ENCODE data around the gene VASH2. TPM values are rescaled to one million over a fixed set of nuclear protein-coding genes. Genes with fewer than 3 reads are reported as not detected.
"Not testable (repeated sequence)": the region's sequence is repeated elsewhere in the genome, so short reads cannot be mapped to it uniquely, and the experiment has no call there.

VASH2 gene
- not detected in 2 replicates for total RNA-seq (2014; rRNA removed; shearing (Covaris generic))
- 0.06 and 0.19 TPM in 2 replicates for polyA plus RNA-seq (2016; fragmentation: Nextera tagmentation; extraction: Ambion mirVana)

DNA sequence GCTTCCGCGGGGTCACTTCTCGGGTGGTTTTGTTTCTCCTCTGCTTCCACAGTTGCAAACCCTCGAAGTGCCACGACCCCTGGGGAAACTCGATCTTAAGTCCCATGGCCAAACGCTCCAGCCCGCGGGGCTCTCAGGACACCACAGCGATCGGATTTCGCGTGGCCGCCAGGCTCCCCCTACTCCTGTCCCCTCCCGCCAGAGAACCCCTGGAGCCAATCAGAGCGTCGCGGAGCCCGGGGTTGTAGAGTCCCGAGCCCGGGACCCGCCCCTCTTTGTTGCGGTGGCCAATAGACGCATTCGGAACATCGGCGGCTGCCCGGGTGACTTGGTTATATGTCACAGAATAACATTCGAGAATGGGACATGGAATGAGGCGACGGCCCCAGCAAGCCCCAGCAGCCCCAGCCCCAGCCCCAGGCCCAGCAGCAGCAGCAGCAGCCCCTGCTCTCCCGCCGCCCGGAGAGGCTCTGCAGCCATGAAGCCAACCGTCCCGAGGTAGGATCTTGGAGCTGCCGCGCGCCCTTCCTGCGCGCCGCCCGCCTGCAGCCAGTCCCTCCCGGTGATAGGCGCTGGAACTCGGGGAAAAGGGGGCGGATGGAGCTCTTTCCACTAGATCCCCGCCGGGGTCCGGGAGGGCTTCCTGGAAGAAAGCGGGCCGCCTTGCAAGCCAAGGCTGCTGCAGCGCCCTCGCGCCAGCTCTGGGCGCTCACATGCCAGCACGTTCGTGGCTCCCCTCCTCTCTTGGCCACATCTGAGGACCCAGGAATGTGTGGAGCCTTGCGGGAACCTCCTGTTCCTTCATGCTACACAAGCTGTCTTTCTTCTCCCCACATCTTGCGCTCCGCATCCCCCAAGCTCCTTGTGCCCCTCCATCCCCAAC is at the start of gene VASH2:
TSS of gene VASH2 (plus strand) at position 299 of the 883 bp plus-strand sequence. CDS start 1,002 bp downstream, outside the sequence.
- Histone ChIP-seq H3F3A (ENCODE audit: insufficient read depth) (no peaks in the 10 kb centered on the region), H4K20me1 (ENCODE audit: insufficient read depth) (no peaks in the 10 kb centered on the region), H3K9ac (no peak within 1 kb of the TSS), H2AFZ (peak within 1 kb of the TSS; percentile 81), H3K79me2 (ENCODE audit: insufficient read depth) (no peaks in the 10 kb centered on the region), H3K4me3 (peak within 1 kb of the TSS; percentile 73), H3K4me1 (ENCODE audit: insufficient read depth) (0 out of 2 replicates have a peak, but pooled peaks cover 3% of the 10 kb centered on the region), H3K36me3 (ENCODE audit: low read depth) (no peaks in the 10 kb centered on the region), H3K4me2 (ENCODE audit: unreplicated experiment) (peak within 1 kb of the TSS; percentile 78), H3K9me3 (ENCODE audit: low read depth) (no peaks in the 10 kb centered on the region), H3K9me2 (ENCODE audit: insufficient read depth) (no peaks in the 10 kb centered on the region), H3K27ac (no peak within 1 kb of the TSS), H3K27me3 (replicated peaks; ENCODE audit: insufficient read depth) (peaks cover 53% of the 10 kb centered on the region)
- in situ Hi-C loops (cut with MboI) = no loop called here
- peak; percentile 79 for DNase-seq
- TF ChIP-seq EZH2 (IDR thresholded peaks at IDR 0.05; ENCODE audit: insufficient read depth, poor library complexity, severe bottlenecking) (peak; percentile 87), EZH2phosphoT487 (IDR thresholded peaks at IDR 0.05; ENCODE audit: insufficient read depth, low read depth) (no peak)
- WGBS, 2 experiments (ENCODE audit: low coverage in 1 of 2, low lambda C conversion rate in 2 of 2, missing lambda C conversion rate in 2 of 2) = 1 to 2% methylated on average over 51 to 52 of the region's 61 CpGs

DNA sequence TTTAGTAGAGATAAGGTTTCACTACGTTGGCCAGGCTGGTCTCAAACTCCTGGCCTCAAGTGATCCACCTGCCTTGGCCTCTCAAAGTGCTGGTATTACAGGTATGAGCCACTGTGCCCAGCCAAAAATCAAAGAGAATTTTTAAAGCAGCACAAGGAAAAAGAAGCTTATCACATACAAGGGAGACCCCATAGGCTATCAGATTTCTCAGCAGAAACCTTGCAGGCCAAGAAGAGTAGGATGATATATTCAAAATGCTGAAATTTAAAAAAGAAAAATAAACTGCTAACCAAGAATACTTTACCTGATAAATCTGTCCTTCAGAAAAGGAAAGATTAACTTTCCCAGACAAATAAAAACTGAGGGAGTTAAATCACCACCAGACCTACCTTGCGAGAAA is 49.1 kb upstream of the VASH2 start:
- in situ Hi-C loops (cut with MboI) = no loop called here

DNA sequence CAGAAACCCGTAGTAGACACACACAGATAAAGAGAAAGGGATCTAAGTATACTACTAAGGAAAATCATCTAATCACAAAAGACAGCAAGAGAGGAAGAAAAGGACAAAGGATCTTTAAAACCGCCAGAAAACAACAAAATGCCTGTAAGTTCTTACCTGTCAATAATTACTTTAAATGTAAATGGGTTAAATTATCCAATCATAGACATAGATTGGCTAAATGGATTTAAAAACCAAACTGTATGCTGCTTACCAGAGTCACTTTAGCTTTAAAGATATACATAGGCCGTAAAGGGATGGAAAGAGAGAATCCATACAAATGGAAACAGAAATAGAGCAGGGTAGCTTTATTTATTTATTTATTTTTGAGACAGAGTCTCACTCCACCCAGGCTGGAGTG is 48.3 kb upstream of the VASH2 start:
- no peaks in the 10 kb centered on the region for H3K79me2 ChIP-seq (ENCODE audit: insufficient read depth)
- no peaks in the 10 kb centered on the region for H4K20me1 ChIP-seq (ENCODE audit: insufficient read depth)
- no peak overlapping the region for H3K27ac ChIP-seq
- 76 to 83% methylated on average over 3 of the region's 3 CpGs for WGBS, 2 experiments (ENCODE audit: low coverage in 1 of 2, low lambda C conversion rate in 2 of 2, missing lambda C conversion rate in 2 of 2)
- TF ChIP-seq EZH2 (IDR thresholded peaks at IDR 0.05; ENCODE audit: insufficient read depth, poor library complexity, severe bottlenecking) (no peak), EZH2phosphoT487 (IDR thresholded peaks at IDR 0.05; ENCODE audit: insufficient read depth, low read depth) (no peak)
- no peak overlapping the region for H3K4me2 ChIP-seq (ENCODE audit: unreplicated experiment)
- no peaks in the 10 kb centered on the region for H3K4me1 ChIP-seq (ENCODE audit: insufficient read depth)
- H3F3A ChIP-seq (ENCODE audit: insufficient read depth) = no peaks in the 10 kb centered on the region
- no peaks in the 10 kb centered on the region for H3K9me2 ChIP-seq (ENCODE audit: insufficient read depth)
- in situ Hi-C loops (cut with MboI) = no loop called here
- no peak for DNase-seq
- H3K9ac ChIP-seq = no peak overlapping the region
- peaks cover 9% of the 10 kb centered on the region; the same call in 1 of the 2 replicates for H3K36me3 ChIP-seq (ENCODE audit: low read depth)
- no peak overlapping the region for H2AFZ ChIP-seq
- H3K27me3 ChIP-seq (replicated peaks; ENCODE audit: insufficient read depth) = no peaks in the 10 kb centered on the region
- no peaks in the 10 kb centered on the region for H3K9me3 ChIP-seq (ENCODE audit: low read depth)
- no peak overlapping the region for H3K4me3 ChIP-seq

More for the DNA sequence above, 49.1 kb upstream of the VASH2 start:
- Histone ChIP-seq H3K4me2 (ENCODE audit: unreplicated experiment) (no peak overlapping the region), H3K4me1 (ENCODE audit: insufficient read depth) (no peaks in the 10 kb centered on the region), H3K36me3 (ENCODE audit: low read depth) (peaks cover 9% of the 10 kb centered on the region), H3K9me2 (ENCODE audit: insufficient read depth) (no peaks in the 10 kb centered on the region), H3K27ac (no peak overlapping the region), H4K20me1 (ENCODE audit: insufficient read depth) (no peaks in the 10 kb centered on the region), H3K4me3 (no peak overlapping the region), H2AFZ (no peak overlapping the region), H3K79me2 (ENCODE audit: insufficient read depth) (no peaks in the 10 kb centered on the region), H3K27me3 (replicated peaks; ENCODE audit: insufficient read depth) (no peaks in the 10 kb centered on the region), H3F3A (ENCODE audit: insufficient read depth) (no peaks in the 10 kb centered on the region), H3K9ac (no peak overlapping the region), H3K9me3 (ENCODE audit: low read depth) (no peaks in the 10 kb centered on the region)
- TF ChIP-seq EZH2 (IDR thresholded peaks at IDR 0.05; ENCODE audit: insufficient read depth, poor library complexity, severe bottlenecking) = no peak
- WGBS, 2 experiments (ENCODE audit: low coverage in 1 of 2, low lambda C conversion rate in 2 of 2, missing lambda C conversion rate in 2 of 2) = 97 to 99% methylated on average over 2 of the region's 2 CpGs
- DNase-seq = no peak

DNA sequence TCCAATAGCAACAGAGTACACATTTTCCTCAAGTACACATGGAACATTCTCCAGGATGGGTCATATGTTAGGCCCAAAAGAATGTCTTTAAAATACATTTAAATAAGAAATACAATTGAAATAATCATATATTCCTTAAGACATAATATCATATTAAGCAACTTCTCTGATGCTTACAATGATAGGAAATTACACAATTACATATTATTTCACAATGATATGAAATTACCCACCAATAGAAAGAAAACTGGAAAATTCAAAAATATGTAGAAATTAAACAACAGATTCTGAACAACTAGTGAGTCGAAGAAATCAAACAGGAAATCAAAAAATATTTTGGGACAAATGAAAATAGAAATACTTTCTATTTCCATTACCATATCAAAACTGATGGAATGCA is 46.7 kb upstream of the VASH2 start:
- Histone ChIP-seq H3K27ac (no peak overlapping the region), H3K27me3 (replicated peaks; ENCODE audit: insufficient read depth) (no peaks in the 10 kb centered on the region), H3K9me2 (ENCODE audit: insufficient read depth) (no peaks in the 10 kb centered on the region), H3K79me2 (ENCODE audit: insufficient read depth) (no peaks in the 10 kb centered on the region), H3K4me1 (ENCODE audit: insufficient read depth) (no peaks in the 10 kb centered on the region), H4K20me1 (ENCODE audit: insufficient read depth) (no peaks in the 10 kb centered on the region), H3K36me3 (ENCODE audit: low read depth) (peaks cover 9% of the 10 kb centered on the region; the same call in 1 of the 2 replicates), H3K4me3 (no peak overlapping the region), H3K9me3 (ENCODE audit: low read depth) (no peaks in the 10 kb centered on the region), H3K9ac (no peak overlapping the region), H3F3A (ENCODE audit: insufficient read depth) (no peaks in the 10 kb centered on the region), H3K4me2 (ENCODE audit: unreplicated experiment) (no peak overlapping the region), H2AFZ (no peak overlapping the region)
- no peak for TF ChIP-seq EZH2phosphoT487 (IDR thresholded peaks at IDR 0.05; ENCODE audit: insufficient read depth, low read depth)
- no peak for TF ChIP-seq EZH2 (IDR thresholded peaks at IDR 0.05; ENCODE audit: insufficient read depth, poor library complexity, severe bottlenecking)
- in situ Hi-C loops (cut with MboI) = no loop called here
- 100% methylated on average over 1 of the region's 1 CpG for WGBS, 2 experiments (ENCODE audit: low coverage in 1 of 2, low lambda C conversion rate in 2 of 2, missing lambda C conversion rate in 2 of 2)
- no peak for DNase-seq

DNA sequence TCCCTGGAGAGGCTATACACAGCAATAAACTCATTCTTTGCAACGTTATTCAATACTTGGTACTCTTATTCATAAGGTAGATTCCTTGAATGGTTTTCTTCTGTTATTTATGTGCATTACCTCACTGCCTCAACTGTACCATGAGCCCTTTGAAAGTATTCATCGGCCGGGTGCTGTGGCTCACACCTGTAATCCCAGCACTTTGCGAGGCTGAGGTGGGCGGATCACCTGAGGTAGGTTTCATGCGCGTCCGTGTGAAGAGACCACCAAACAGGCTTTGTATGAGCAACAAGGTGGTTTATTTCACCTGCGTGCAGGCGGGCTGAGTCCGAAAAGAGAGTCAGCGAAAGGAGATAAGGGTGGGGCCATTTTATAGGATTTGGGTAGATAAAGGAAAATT is 42.3 kb upstream of the VASH2 start:
- in situ Hi-C loops (cut with MboI) = not testable (repeated sequence)
- WGBS, 2 experiments (ENCODE audit: low coverage in 1 of 2, low lambda C conversion rate in 2 of 2, missing lambda C conversion rate in 2 of 2) = 77 to 78% methylated on average over 12 of the region's 12 CpGs

More for the DNA sequence above, 42.3 kb upstream of the VASH2 start:
- H3K27me3 ChIP-seq (replicated peaks; ENCODE audit: insufficient read depth); H3K79me2 ChIP-seq (ENCODE audit: insufficient read depth); H3K9me2 ChIP-seq (ENCODE audit: insufficient read depth); H3K4me2 ChIP-seq (ENCODE audit: unreplicated experiment); DNase-seq; H3K9ac ChIP-seq; H4K20me1 ChIP-seq (ENCODE audit: insufficient read depth); H3K4me1 ChIP-seq (ENCODE audit: insufficient read depth); H3K9me3 ChIP-seq (ENCODE audit: low read depth); H3K4me3 ChIP-seq; H3K27ac ChIP-seq; H2AFZ ChIP-seq; H3K36me3 ChIP-seq (ENCODE audit: low read depth); H3F3A ChIP-seq (ENCODE audit: insufficient read depth): not testable (repeated sequence)

All from GM23248 (cell line).